SU-DHL-6 (cell line): ENCODE measurements around the gene CHST10.

Source experiments
- H2AFZ ChIP-seq: fragments of 200-600 bp; sonication (generic); 2 replicates; pipeline ENCODE4 v1.6.1; 2014; ENCODE audit warnings: low read depth, mild to moderate bottlenecking, moderate library complexity, mixed read lengths, antibody characterized with exemption, low read length; ENCODE audit not compliant: severe bottlenecking
- H3F3A ChIP-seq: fragments of 200-600 bp; shearing (Covaris generic); 2 replicates; pipeline ENCODE4 v1.6.0; 2016; ENCODE audit warnings: antibody characterized with exemption, mild to moderate bottlenecking; ENCODE audit not compliant: insufficient read depth
- H3K27ac ChIP-seq: fragments of 200-600 bp; sonication (generic); 2 replicates; pipeline ENCODE4 v1.5.1; 2016; ENCODE audit warnings: low read depth, mild to moderate bottlenecking, low read length, moderate library complexity, mixed read lengths
- H3K27me3 ChIP-seq: fragments of 200-600 bp; sonication (generic), shearing (Covaris generic); 2 replicates; pipeline ENCODE4 v1.6.0; 2014; ENCODE audit warnings: mild to moderate bottlenecking, low read length
- H3K36me3 ChIP-seq: fragments of 200-600 bp; sonication (generic); 2 replicates; pipeline ENCODE4 v1.6.1; 2014; ENCODE audit warnings: mild to moderate bottlenecking, low read length, mixed read lengths
- H3K4me2 ChIP-seq: fragments of 300-600, 200-600 bp; shearing (Covaris generic), sonication (generic); 2 replicates; pipeline ENCODE4 v1.6.0; 2014; ENCODE audit warnings: low read length, low read depth, mild to moderate bottlenecking; ENCODE audit not compliant: poor library complexity, severe bottlenecking
- H3K4me3 ChIP-seq: fragments of 200-600 bp; sonication (generic); 2 replicates; pipeline ENCODE4 v1.5.1; 2014; ENCODE audit warnings: antibody characterized with exemption, low read length, mild to moderate bottlenecking, mixed read lengths; ENCODE audit not compliant: insufficient read depth, poor library complexity, severe bottlenecking
- H3K79me2 ChIP-seq: fragments of 200-600 bp; sonication (generic); 2 replicates; pipeline ENCODE4 v1.6.1; 2014; ENCODE audit warnings: mild to moderate bottlenecking, low read length, moderate library complexity; ENCODE audit not compliant: insufficient read depth
- H3K9ac ChIP-seq: fragments of 200-600 bp; sonication (generic); 2 replicates; pipeline ENCODE4 v1.7.0; 2014; ENCODE audit warnings: mild to moderate bottlenecking, low read length
- H3K9me2 ChIP-seq: fragments of 200-600 bp; sonication (generic); replicated peaks from 2 replicates; pipeline ENCODE4 v1.6.1; 2014; ENCODE audit warnings: low read length; ENCODE audit not compliant: insufficient read depth
- H3K9me3 ChIP-seq: fragments of 200-600 bp; sonication (generic); 2 replicates; pipeline ENCODE4 v1.6.1; 2014; ENCODE audit warnings: low read length, mixed read lengths; ENCODE audit not compliant: insufficient read depth
- H4K20me1 ChIP-seq: fragments of 200-600 bp; sonication (generic); 2 replicates; pipeline ENCODE4 v1.6.1; 2014; ENCODE audit warnings: low read depth, mild to moderate bottlenecking, antibody characterized with exemption, low read length, moderate library complexity, mixed read lengths
- EZH2phosphoT487 ChIP-seq: fragments of 200-600 bp; sonication (generic), shearing (Covaris generic); conservative IDR thresholded peaks from 2 replicates; pipeline ENCODE4 v1.6.1; 2018; ENCODE audit warnings: mild to moderate bottlenecking, antibody characterized with exemption, low read length, moderate library complexity, mixed read lengths
- TF ChIP-seq, protein P1 (sequence below): fragments of 200-600 bp; sonication (generic); IDR thresholded peaks from one replicate; pipeline ENCODE4 v1.5.1; 2017; ENCODE audit warnings: antibody characterized with exemption, mild to moderate bottlenecking, low read length, moderate library complexity; ENCODE audit not compliant: insufficient read depth, poor library complexity, severe bottlenecking

CHST10 gene

DNA sequence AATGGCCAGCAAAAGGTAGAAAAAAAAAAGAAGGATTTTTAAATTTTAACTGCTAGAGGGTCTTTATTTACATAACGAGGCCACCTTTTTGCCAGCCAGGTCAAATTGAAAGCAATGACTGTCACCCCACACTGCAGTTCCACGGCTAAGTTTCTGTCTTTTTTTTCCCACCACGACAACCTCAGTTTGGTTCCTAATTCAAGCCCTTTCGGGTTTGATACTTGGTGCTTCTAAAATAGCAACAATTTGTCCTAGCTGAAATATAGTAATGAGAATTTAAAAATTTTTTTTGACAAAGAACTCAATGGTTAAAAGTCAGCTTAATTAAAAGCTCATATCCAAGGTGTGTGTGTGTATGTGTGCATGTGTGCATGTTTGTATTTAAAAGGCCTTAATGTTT is 36.4 kb upstream of the CHST10 start:
- TF ChIP-seq EZH2phosphoT487 = no peak
- TF ChIP-seq, protein P1, sequence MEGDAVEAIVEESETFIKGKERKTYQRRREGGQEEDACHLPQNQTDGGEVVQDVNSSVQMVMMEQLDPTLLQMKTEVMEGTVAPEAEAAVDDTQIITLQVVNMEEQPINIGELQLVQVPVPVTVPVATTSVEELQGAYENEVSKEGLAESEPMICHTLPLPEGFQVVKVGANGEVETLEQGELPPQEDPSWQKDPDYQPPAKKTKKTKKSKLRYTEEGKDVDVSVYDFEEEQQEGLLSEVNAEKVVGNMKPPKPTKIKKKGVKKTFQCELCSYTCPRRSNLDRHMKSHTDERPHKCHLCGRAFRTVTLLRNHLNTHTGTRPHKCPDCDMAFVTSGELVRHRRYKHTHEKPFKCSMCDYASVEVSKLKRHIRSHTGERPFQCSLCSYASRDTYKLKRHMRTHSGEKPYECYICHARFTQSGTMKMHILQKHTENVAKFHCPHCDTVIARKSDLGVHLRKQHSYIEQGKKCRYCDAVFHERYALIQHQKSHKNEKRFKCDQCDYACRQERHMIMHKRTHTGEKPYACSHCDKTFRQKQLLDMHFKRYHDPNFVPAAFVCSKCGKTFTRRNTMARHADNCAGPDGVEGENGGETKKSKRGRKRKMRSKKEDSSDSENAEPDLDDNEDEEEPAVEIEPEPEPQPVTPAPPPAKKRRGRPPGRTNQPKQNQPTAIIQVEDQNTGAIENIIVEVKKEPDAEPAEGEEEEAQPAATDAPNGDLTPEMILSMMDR = no peak
- Histone ChIP-seq H2AFZ (no peak overlapping the region), H3K27me3 (no peaks in the 10 kb centered on the region), H3K9ac (no peak overlapping the region), H3K4me2 (no peak overlapping the region), H3K4me3 (no peak overlapping the region), H3K27ac (no peak overlapping the region), H3F3A (no peaks in the 10 kb centered on the region), H3K79me2 (no peaks in the 10 kb centered on the region), H3K9me2 (no peaks in the 10 kb centered on the region), H4K20me1 (no peaks in the 10 kb centered on the region), H3K36me3 (no peaks in the 10 kb centered on the region), H3K9me3 (peaks cover 12% of the 10 kb centered on the region; the same call in 1 of the 2 replicates)

GRCh38 chr2:100451734-100452133 is 34.3 kb upstream of the CHST10 start:
- no peak overlapping the region for H3K27ac ChIP-seq
- H3K27me3 ChIP-seq = no peaks in the 10 kb centered on the region
- no peak overlapping the region for H3K4me2 ChIP-seq
- H3K79me2 ChIP-seq = no peaks in the 10 kb centered on the region
- TF ChIP-seq, protein P1 = no peak
- no peak for TF ChIP-seq EZH2phosphoT487
- no peak overlapping the region for H3K4me3 ChIP-seq
- H3F3A ChIP-seq = no peaks in the 10 kb centered on the region
- H4K20me1 ChIP-seq = no peaks in the 10 kb centered on the region
- no peaks in the 10 kb centered on the region for H3K9me2 ChIP-seq
- no peak overlapping the region for H2AFZ ChIP-seq
- H3K9me3 ChIP-seq = peaks cover 8% of the 10 kb centered on the region; the same call in 1 of the 2 replicates
- H3K9ac ChIP-seq = no peak overlapping the region
- H3K36me3 ChIP-seq = no peaks in the 10 kb centered on the region

DNA sequence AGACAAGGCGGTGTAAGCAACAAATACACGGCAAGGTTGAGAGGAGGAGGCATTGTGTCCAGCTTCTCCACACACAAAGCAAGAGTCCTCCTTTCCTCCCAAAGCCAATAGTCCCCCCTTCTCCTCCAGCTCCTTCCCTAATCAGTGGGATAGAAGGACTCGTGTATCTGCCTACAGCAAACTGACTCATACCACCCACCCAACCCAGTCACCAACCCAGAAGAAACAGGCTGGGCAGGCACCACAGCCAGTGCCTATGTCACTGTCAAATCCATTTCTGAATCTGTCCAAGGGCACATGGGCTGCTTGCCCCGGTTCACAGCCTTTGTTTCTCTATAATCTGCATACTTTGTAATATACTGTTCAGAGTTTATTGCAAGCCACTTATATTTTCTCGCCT is 33.6 kb upstream of the CHST10 start:
- Histone ChIP-seq H2AFZ (no peak overlapping the region), H3K27me3 (no peaks in the 10 kb centered on the region), H3F3A (no peaks in the 10 kb centered on the region), H3K27ac (no peak overlapping the region), H3K36me3 (no peaks in the 10 kb centered on the region), H3K9me2 (no peaks in the 10 kb centered on the region), H4K20me1 (no peaks in the 10 kb centered on the region), H3K4me3 (no peak overlapping the region), H3K9ac (no peak overlapping the region), H3K4me2 (no peak overlapping the region), H3K9me3 (peaks cover 4% of the 10 kb centered on the region; the same call in 1 of the 2 replicates), H3K79me2 (no peaks in the 10 kb centered on the region)
- TF ChIP-seq, protein P1 = no peak
- TF ChIP-seq EZH2phosphoT487 = no peak

- no peak for TF ChIP-seq EZH2phosphoT487
- TF ChIP-seq, protein P1 = no peak
- H4K20me1 ChIP-seq = no peaks in the 10 kb centered on the region
- H3K36me3 ChIP-seq = no peaks in the 10 kb centered on the region
- no peaks in the 10 kb centered on the region for H3K79me2 ChIP-seq
- no peaks in the 10 kb centered on the region for H3K9me3 ChIP-seq
- no peaks in the 10 kb centered on the region for H3F3A ChIP-seq
- no peak overlapping the region for H2AFZ ChIP-seq
- no peak overlapping the region for H3K9ac ChIP-seq
- no peak overlapping the region for H3K27ac ChIP-seq
- no peaks in the 10 kb centered on the region for H3K27me3 ChIP-seq
- H3K4me3 ChIP-seq = no peak overlapping the region
- no peaks in the 10 kb centered on the region for H3K9me2 ChIP-seq
- H3K4me2 ChIP-seq = no peak overlapping the region
Measured at GRCh38 chr2:100446696-100447095, 29.2 kb upstream of the CHST10 start.
